GM10248 (cell line): ENCODE measurements around the gene POLR3E.

Source experiments
- CTCF ChIA-PET: fragments of 300-600 bp; sonication (Branson Sonifier 250); formaldehyde crosslinking; extraction: SDS; loops from one replicate; lab custom pipeline; 2021; ENCODE audit warnings: antibody characterized with exemption; lab: Yijun Ruan, JAX
- POLR2A ChIA-PET: fragments of 350-650 bp; sonication (Branson Sonifier 250); formaldehyde crosslinking; extraction: SDS; loops from one replicate; lab custom pipeline; 2020; ENCODE audit warnings: antibody characterized with exemption; lab: Yijun Ruan, JAX
- DNase-seq: peaks from one replicate; pipeline ENCODE4 v3.0.0; 2012; ENCODE audit errors: extremely low spot score
- CTCF ChIP-seq: IDR thresholded peaks from 2 replicates; pipeline ENCODE4 v1.5.1; 2012; ENCODE audit warnings: mild to moderate bottlenecking, low read depth; ENCODE audit errors: extremely low read depth, missing control alignments, control extremely low read depth

The POLR3E gene

GRCh38 chr16:22304411-22304810 is 7.2 kb downstream of the POLR3E start:
- CTCF ChIA-PET: interaction anchor here (1.1 to 1.7 kb wide), 3 partner anchors 14 to 16 kb away, joined by 3 to 5 read pairs (median 4); no protein-coding TSS in a partner anchor
- DNase-seq: no peak
- no peak for TF ChIP-seq CTCF
- POLR2A ChIA-PET: no interaction called here

- ChIA-PET CTCF (interaction anchor here (1.8 to 2.2 kb wide), 2 partner anchors 13 to 15 kb away, joined by 4 to 7 read pairs; no protein-coding TSS in a partner anchor), POLR2A (no interaction called here)
- TF ChIP-seq CTCF: no peak
- no peak for DNase-seq
Observed at GRCh38 chr16:22306788-22307187, 9.6 kb downstream of the POLR3E start.

GRCh38 chr16:22307838-22308237 is 10.6 kb downstream of the POLR3E start:
- no peak for TF ChIP-seq CTCF
- ChIA-PET CTCF (interaction anchor here (2.0 to 2.5 kb wide), 3 partner anchors 8 to 13 kb away, joined by 7 to 8 read pairs (median 7); no protein-coding TSS in a partner anchor), POLR2A (no interaction called here)
- DNase-seq: no peak

GRCh38 chr16:22308824-22309520 is 11.8 kb downstream of the POLR3E start:
- CTCF ChIA-PET: interaction anchor here (1.0 to 2.5 kb wide), 5 partner anchors 9 to 44 kb away, joined by 3 to 8 read pairs (median 7); no protein-coding TSS in a partner anchor
- no peak for TF ChIP-seq CTCF
- DNase-seq: no peak
- POLR2A ChIA-PET: no interaction called here

GRCh38 chr16:22311520-22311919 is 14.3 kb downstream of the POLR3E start:
- ChIA-PET POLR2A (no interaction called here), CTCF (interaction anchor here (1.4 kb wide), 1 partner anchor 10 kb away, joined by 6 read pairs; no protein-coding TSS in a partner anchor)
- no peak for TF ChIP-seq CTCF
- no peak for DNase-seq

GRCh38 chr16:22312897-22313781 is 15.9 kb downstream of the POLR3E start:
- TF ChIP-seq CTCF: no peak
- POLR2A ChIA-PET: no interaction called here
- DNase-seq: no peak
- CTCF ChIA-PET: interaction anchor here (1.0 to 1.8 kb wide), 3 partner anchors 13 to 49 kb away, joined by 3 to 6 read pairs (median 3); no protein-coding TSS in a partner anchor
